ENCODE results near the gene WASHC3. TPM values are rescaled to one million over a fixed set of nuclear protein-coding genes. Genes with fewer than 3 reads are reported as not detected.
"Not testable (repeated sequence)": the region's sequence is repeated elsewhere in the genome, so short reads cannot be mapped to it uniquely, and the experiment has no call there.

The WASHC3 gene
- polyA plus RNA-seq, 1 donor = 33.6 TPM

GRCh38 chr12:102050660-102051430 lies 10.9 kb downstream of the WASHC3 start:
- DNase-seq = no peak

DNA sequence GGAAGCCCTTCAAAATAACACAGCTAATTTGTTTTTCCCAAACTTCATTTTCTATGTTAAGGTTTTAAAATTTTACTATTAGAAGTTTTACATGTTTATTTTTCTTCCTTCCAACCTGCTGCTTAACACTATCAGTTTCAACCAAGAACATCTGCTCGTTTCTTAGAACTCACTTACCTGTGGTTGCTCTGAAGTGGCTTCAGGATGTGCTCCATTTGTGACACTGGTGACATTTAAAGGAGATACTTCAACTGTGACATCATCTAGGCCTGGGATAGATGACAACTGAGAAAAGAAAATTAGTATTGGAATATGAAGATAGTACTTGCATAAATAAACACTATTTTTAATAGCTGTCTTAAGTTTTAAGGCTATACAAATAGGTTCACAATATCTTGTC lies 17.9 kb downstream of the WASHC3 start:
- no peak for DNase-seq

GRCh38 chr12:102033991-102034745 lies 27.6 kb downstream of the WASHC3 start:
- DNase-seq = no peak

GRCh38 chr12:102031852-102032251 lies 29.9 kb downstream of the WASHC3 start:
- no peak for DNase-seq

- DNase-seq = no peak
These were observed 32.6 kb downstream of the WASHC3 start for GRCh38 chr12:102029141-102029540.

DNA sequence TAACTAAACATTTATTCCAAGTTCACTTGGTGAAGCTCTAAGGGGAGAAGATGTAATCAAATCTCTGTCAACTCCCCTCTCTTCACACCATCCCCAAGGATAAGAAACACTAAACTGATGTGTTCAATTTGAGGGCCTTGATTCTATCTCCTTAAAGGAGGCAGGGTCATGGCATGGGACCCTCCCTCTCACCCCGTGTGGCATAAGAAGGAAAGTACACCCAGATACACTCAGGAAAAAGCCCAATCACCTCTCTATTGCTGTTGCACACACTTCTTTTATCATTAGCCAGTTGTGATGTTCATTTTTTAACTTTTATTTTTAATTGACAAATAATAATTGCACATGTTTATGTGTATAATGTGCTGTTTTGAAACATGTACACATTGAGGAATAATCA lies 35.1 kb downstream of the WASHC3 start:
- no peak for DNase-seq

DNA sequence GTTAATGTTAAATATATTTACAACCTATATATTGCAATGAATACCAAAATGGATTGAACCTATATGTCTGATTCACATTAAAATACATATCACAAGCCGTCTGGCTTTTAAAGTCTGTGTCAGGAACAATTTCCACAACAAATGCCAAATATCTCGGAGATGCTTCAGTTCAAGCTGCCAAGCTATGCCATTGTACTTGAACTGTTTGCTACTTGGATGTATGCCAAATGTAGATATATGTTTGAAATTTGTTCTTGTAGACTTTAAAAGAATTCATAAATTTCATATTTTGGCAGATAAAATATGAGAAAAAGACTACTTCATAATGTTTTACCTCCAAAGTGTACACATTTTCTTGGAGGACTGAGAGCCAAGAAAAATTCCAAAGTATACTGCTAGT lies 37.0 kb downstream of the WASHC3 start:
- DNase-seq = no peak

DNA sequence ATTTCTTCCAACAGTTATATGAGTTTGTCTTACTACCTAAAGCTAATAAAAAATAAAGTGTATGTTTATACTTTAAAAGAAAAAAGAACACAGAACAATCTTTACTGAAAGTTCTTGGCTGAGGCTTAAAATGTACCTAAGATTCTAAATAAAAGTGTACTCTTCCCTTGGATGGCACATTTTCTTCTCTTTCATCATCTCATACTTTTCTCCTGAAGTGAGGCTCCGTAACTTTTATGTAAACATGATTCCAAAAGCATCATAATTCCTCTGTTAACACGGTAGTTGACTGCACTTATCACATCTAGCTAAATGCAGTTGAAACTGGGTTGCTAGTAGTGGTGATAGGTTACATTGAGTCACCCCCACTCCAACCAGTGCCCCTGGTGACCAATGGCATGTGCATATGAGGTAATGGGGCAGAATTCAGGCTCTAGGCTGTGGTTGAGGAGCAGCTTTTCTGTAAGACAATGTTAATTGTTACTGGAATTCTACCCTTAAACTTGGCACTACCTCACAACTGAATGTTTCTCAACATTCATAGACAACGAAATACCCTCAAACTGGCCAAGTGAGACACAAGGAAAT lies 38.4 kb downstream of the WASHC3 start:
- no peak for DNase-seq

GRCh38 chr12:102022286-102022685 lies 39.5 kb downstream of the WASHC3 start:
- DNase-seq = no peak

DNA sequence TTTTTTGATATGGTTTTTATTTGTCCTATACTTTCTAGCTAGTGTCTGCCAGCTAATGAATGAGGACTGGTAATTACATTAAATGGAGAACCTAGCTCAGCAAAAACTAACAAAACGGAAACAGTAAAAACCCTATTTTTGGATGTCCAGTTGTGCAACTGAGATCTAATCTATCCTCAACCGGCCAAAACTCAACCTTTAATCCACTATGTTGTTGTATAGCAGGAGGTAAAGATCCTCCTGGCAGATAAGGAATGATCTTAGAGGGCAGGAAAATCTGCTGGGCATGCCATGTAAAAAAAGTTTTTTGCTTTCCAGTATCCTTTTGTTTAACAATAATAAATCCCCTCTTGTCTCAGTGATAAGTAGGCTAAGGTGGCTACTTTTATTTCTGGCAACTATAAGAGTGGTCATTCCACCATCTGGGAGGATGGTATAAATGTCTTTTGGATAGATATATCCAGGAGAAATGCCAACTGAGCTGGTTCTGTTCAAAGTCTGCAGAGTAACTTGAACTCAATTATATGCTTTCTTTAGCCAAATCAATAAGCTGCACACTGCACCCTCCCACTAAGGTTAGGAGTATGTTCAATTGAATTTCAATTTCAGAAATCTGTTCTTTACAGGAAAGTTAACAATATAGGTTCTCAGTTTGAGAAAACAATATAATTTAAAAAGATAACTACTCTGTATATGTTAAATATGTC lies 40.1 kb downstream of the WASHC3 start:
- DNase-seq = no peak

DNA sequence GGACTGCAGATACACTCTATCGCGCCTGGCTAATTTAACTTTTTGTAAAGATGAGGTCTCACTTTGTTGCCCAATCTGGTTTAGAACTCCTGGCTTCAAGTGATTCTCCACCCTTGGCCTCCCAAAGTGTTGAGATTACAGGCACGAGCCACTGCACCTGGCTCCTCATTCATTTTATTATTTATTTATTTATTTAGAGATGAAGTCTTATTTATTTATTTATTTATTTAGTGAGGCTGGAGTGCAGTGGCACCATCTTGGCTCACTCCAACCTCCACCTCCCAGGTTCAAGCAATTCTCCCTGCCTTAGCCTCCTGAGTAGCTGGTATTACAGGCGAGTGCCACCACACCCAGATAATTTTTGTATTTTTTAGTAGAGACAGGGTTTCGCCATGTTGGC lies 43.2 kb downstream of the WASHC3 start:
- DNase-seq = not testable (repeated sequence)

- no peak for DNase-seq
These were observed 45.3 kb downstream of the WASHC3 start for GRCh38 chr12:102016472-102016871.

DNA sequence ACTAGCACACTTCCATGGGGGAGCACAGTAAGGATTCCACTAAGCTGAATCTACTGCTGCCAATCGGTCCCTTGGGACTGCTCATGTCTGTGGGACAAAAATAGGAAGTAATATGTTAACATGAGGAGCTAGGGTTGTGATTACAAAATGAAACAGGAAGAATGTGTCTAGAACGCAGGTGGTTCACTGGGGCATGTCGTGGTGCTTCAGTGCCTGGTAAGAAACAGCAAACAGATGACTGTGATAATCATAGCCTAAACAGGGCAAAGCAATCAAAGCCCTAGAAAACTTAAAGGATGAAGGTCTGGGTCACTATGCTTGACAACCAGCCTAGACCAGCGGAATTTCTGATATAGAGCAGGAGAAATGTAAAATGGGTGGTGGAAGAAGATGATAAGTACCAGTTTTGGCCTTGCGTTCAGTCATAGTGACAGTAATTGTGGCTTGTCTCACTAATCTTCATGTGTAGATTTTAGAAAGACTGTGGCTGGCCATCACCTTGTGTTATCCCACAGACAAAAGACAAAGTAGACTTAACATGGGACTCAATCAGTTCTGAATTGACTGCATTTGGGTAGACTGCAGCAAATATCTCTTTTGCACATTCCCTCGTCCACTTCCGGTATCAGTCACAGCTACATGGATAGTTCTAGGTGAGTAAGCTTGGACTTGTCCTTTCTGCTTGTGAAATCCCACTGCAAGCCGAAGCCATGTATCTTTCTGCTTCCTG lies 51.4 kb downstream of the WASHC3 start:
- no peak for DNase-seq

DNA sequence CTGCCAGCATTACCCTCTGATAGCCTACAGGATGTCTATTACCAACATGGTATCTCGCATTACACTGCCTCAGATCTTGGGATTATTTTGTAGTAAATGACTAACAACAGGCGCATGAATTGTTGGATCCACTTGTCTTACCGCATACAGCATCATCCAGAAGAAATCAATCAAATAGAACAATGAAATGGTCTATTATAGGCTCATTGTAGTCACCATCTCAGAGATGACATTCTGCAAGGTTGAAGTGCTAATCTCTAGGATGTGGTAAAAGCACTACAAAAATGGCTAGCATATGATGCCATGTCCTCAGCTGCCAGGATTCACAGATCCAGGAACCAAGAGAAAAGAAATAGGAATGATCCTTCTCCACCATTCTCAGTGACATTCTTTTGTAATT lies 52.0 kb downstream of the WASHC3 start:
- DNase-seq = no peak

DNA sequence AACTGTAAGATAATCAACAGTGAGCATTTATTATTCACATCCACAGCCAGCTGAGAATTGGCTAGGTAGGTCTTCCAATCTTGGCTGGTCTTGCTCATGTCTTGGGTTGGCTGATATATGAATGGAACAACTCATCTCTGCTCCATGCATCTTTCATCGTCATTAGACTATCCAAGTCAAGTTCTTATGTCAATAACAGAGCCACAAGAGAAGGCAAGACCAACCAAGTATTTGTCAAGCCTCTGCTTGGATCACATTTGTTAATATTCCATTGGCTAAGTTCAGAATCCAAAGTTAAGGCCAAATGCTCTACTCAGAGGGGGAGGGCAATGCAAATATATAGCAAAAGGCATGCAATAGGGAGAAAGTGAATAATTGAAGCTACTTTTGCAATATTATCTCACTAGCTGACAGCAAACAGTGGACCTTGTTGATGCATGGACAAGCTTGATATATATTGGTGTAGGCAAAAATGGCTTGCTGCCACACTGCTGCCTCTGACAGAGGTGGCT lies 53.1 kb downstream of the WASHC3 start:
- no peak for DNase-seq

GRCh38 chr12:102005256-102005655 lies 56.5 kb downstream of the WASHC3 start:
- no peak for DNase-seq

GRCh38 chr12:101997102-101997501 lies 64.7 kb downstream of the WASHC3 start:
- DNase-seq = no peak

GRCh38 chr12:101995684-101996083 lies 66.1 kb downstream of the WASHC3 start:
- DNase-seq = no peak

DNA sequence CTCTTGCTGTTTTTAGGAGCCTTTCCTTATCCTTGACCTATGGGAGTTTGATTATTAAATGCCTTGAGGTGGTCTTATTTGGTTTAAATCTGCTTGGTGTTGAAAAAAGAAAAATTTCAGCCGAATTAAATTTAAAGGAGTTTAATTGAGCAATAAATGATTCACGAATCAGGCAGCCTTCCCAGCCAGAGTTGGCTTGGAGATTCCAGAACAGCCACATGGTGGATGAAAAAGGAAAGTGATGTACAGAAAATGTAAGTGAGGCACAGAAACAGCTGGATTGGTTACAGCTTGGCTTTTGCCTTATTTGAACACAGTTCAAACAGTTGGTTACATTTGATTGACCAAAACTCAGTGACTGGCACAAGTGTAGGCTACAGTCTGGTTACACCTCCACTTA lies 69.7 kb downstream of the WASHC3 start:
- no peak for DNase-seq

GRCh38 chr12:101982307-101982706 lies 79.5 kb downstream of the WASHC3 start:
- no peak for DNase-seq

DNA sequence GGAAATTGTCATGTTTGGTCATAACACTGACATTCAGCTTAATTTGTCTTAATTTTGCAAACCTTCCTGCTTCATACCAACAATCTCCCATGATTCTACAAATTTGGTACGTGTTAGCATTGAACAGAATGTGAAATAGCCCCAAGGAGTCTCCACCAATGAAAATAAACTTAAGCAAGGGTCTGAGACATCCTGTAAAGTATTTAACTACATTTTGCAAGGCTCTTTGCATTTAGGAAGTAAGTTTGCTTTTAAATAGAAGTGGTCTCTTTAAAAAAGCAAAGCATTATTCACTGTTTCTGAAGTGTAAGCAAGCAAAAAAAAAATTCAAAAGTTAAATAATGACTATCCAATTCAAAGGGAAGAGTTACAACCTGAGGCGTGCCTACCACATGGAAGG lies 79.9 kb downstream of the WASHC3 start:
- DNase-seq = no peak

DNA sequence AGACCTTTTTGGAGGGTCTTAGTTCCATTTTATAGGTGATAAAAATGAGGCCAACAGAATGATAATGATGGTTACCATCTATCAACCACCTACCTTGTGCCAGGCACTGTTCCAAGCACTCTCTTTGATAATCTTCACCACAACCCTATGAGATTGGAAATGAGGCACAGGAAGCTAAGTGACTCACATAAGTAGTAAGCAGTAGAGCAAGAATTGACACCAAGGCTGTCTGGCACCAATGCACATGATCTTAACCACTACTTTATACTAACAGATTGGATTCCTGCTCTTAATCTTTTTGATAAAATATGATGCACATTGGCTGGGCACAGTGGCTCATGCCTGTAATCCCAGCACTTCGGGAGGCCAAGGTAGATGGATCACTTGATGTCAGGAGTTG lies 93.0 kb downstream of the WASHC3 start:
- no peak for DNase-seq
